ENCODE measurements around the gene KLHDC1. TPM values are rescaled to one million over a fixed set of nuclear protein-coding genes. Genes with fewer than 3 reads are reported as not detected.

KLHDC1 gene
- total and polyA plus RNA-seq, 9 of the 15 experiments (the other 6 are each of a cell fraction or from before 2014, with no cell fraction given) = 0.08 to 0.41 (median 0.18) TPM

DNA sequence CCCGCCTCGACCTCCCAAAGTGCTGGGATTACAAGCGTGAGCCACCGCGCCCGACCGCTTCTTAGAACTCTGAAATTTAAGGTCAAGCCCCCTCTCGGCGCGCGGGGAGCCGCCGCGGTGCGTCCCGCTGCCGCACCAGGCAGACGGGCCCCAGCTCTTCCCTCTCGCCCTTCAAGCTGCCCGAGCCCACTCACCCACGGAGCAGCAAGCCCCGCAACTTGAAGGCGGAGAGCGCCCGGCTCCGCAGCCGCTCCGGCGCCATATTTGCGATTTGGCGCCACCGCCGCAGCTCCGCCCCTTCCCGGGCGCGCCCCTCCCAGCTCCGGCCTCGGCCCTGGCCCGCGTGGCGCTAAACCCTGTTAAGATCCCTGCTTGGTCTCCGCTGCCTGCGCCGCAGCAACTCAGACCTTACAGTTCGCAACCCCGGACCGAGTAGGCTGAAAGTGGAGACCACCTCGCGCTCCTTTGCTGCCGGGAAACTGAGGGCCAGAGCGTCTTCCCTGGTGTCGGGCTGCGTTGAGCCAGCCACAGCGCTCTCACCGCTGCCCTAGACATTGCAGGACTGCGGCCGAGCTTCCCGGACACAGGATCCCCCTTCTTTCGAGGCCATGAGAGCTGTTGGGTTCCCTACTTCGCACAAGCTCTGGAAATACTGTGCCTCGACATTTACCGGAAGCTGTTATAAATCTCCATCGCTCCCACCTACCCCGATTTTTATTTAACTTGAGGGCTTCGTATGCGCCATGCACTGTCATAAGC, 4.8 kb upstream of the KLHDC1 start, which contains the start of gene POLE2 (continued):
- TF ChIP-seq, protein P1, sequence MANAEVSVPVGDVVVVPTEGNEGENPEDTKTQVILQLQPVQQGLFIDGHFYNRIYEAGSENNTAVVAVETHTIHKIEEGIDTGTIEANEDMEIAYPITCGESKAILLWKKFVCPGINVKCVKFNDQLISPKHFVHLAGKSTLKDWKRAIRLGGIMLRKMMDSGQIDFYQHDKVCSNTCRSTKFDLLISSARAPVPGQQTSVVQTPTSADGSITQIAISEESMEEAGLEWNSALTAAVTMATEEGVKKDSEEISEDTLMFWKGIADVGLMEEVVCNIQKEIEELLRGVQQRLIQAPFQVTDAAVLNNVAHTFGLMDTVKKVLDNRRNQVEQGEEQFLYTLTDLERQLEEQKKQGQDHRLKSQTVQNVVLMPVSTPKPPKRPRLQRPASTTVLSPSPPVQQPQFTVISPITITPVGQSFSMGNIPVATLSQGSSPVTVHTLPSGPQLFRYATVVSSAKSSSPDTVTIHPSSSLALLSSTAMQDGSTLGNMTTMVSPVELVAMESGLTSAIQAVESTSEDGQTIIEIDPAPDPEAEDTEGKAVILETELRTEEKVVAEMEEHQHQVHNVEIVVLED (CRISPR knock-in tag; IDR thresholded peaks at IDR 0.05) = no peak; the same call in 1 of the 2 replicates
- no peak for TF ChIP-seq ZNF24 (IDR thresholded peaks at IDR 0.05)
- no peak for TF ChIP-seq SP2 (IDR thresholded peaks at IDR 0.05; ENCODE audit: extremely low read depth, low read depth, low read length, poor library complexity, severe bottlenecking)
- TF ChIP-seq, protein P2, sequence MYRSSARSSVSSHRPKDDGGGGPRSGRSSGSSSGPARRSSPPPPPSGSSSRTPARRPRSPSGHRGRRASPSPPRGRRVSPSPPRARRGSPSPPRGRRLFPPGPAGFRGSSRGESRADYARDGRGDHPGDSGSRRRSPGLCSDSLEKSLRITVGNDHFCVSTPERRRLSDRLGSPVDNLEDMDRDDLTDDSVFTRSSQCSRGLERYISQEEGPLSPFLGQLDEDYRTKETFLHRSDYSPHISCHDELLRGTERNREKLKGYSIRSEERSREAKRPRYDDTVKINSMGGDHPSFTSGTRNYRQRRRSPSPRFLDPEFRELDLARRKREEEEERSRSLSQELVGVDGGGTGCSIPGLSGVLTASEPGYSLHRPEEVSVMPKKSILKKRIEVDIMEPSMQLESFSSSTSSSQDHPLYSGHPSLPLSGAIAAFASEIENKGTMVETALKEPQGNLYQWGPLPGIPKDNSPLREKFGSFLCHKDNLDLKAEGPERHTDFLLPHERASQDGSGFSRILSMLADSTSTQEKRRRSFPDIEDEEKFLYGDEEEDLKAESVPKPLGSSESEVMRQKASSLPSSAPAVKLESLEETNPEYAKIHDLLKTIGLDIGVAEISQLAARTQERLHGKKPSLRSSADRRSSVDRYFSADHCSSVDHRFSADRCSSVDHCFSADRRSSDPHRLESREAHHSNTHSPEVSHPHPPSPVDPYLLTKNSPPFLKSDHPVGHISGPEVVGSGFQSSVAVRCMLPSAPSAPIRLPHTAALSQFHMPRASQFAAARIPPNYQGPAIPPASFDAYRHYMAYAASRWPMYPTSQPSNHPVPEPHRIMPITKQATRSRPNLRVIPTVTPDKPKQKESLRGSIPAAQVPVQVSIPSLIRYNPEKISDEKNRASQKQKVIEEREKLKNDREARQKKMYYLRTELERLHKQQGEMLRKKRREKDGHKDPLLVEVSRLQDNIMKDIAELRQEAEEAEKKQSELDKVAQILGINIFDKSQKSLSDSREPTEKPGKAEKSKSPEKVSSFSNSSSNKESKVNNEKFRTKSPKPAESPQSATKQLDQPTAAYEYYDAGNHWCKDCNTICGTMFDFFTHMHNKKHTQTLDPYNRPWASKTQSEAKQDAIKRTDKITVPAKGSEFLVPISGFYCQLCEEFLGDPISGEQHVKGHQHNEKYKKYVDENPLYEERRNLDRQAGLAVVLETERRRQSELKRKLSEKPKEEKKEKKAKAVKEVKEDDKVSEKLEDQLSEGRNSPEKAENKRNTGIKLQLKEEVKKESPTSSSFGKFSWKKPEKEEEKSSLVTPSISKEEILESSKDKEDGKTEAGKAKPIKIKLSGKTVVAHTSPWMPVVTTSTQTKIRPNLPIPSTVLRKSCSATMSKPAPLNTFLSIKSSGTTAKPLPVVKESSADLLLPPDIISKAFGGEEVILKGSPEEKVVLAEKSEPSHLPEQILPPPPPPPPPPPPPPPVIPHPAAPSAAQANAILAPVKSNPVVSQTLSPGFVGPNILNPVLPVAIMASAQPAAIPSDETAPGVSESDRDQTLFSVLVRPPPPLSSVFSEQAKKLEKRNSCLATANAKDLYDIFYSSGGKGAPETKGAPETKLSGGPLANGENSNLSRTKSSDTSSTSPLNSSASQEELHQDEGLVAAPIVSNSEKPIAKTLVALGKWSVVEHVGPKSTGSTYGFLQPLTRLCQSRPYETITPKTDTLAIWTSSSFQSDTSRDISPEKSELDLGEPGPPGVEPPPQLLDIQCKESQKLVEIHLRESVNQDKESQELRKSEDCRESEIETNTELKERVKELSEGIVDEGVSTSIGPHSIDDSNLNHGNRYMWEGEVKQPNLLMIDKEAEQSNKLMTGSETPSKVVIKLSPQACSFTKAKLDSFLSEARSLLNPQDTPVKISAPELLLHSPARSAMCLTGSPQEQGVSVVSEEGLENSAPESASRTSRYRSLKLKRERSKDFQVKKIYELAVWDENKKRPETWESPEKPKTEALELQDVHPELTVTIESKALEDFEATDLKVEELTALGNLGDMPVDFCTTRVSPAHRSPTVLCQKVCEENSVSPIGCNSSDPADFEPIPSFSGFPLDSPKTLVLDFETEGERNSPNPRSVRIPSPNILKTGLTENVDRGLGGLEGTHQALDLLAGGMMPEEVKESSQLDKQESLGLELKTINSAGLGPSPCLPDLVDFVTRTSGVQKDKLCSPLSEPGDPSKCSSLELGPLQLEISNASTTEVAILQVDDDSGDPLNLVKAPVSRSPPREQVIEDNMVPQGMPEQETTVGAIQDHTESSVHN (IDR thresholded peaks at IDR 0.05; ENCODE audit: borderline replicate concordance in 1 of 2, low read depth in 1 of 2) = no peak
- TF ChIP-seq, protein P3, sequence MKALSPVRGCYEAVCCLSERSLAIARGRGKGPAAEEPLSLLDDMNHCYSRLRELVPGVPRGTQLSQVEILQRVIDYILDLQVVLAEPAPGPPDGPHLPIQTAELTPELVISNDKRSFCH (CRISPR knock-in tag; IDR thresholded peaks at IDR 0.05) = no peak
- TF ChIP-seq, protein P3 (tag; IDR thresholded peaks at IDR 0.05) = 0 out of 2 replicates have a peak, but pooled peaks have one; percentile 72
- TF ChIP-seq ZNF124 (CRISPR knock-in tag; IDR thresholded peaks at IDR 0.05) = no peak
- no peak for TF ChIP-seq ELF2 (CRISPR knock-in tag; IDR thresholded peaks at IDR 0.05)
- no peak for TF ChIP-seq JUN (IDR thresholded peaks at IDR 0.05; ENCODE audit: borderline replicate concordance, low read depth, low read length)
- TF ChIP-seq JUN (CRISPR knock-in tag; IDR thresholded peaks at IDR 0.05; ENCODE audit: borderline replicate concordance) = peak; percentile 55; the same call in 1 of the 2 replicates
- TF ChIP-seq ZNF324 (CRISPR knock-in tag; IDR thresholded peaks at IDR 0.05) = no peak
- TF ChIP-seq CCAR2 (IDR thresholded peaks at IDR 0.05; ENCODE audit: low read depth, low read length) = no peak
- TF ChIP-seq, protein P4, sequence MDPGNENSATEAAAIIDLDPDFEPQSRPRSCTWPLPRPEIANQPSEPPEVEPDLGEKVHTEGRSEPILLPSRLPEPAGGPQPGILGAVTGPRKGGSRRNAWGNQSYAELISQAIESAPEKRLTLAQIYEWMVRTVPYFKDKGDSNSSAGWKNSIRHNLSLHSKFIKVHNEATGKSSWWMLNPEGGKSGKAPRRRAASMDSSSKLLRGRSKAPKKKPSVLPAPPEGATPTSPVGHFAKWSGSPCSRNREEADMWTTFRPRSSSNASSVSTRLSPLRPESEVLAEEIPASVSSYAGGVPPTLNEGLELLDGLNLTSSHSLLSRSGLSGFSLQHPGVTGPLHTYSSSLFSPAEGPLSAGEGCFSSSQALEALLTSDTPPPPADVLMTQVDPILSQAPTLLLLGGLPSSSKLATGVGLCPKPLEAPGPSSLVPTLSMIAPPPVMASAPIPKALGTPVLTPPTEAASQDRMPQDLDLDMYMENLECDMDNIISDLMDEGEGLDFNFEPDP (CRISPR knock-in tag; IDR thresholded peaks at IDR 0.05) = no peak
- no peak for TF ChIP-seq CBFA2T3 (IDR thresholded peaks at IDR 0.05)
- TF ChIP-seq CBFA2T2 (conservative IDR thresholded peaks at IDR 0.05) = no peak

All from K562 (cell line).